Stimulated activated CD8-positive, alpha-beta memory T cell treated with anti-CD3 and anti-CD28 coated beads, Interleukin-12 subunit alpha, Interleukin-12 subunit beta, amount 100 ng/mL, for 1 hour (primary cell): ENCODE results near the gene FBXW8.
"Not testable (repeated sequence)": the region's sequence is repeated elsewhere in the genome, so short reads cannot be mapped to it uniquely, and the experiment has no call there.

Source experiments
- DNase-seq: peaks from one replicate; pipeline ENCODE4 v3.0.0-alpha.2; 2020; ENCODE audit warnings: low read depth

FBXW8 gene

GRCh38 chr12:117053597-117054201 lies 142.9 kb downstream of the FBXW8 start:
- no peak for DNase-seq

GRCh38 chr12:117054279-117054678 lies 143.5 kb downstream of the FBXW8 start:
- no peak for DNase-seq

DNA sequence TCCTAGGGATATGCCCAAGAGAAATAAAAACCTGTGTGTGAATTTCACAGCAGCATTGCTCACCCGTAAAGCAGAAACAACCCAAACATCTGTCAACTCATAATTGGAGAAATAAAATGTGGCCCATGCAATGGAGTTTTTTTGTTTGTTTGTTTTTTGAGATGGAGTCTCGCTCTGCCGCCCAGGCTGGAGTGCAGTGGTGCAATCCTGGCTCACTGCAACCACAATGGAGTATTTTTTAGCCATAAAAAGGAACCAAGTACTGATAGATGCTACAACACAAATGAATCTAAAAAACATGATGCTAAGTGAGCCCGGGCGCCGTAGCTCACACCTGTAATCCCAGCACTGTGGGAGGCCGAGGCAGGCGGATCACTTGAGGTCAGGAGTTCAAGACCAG lies 146.9 kb downstream of the FBXW8 start:
- DNase-seq = not testable (repeated sequence)

DNA sequence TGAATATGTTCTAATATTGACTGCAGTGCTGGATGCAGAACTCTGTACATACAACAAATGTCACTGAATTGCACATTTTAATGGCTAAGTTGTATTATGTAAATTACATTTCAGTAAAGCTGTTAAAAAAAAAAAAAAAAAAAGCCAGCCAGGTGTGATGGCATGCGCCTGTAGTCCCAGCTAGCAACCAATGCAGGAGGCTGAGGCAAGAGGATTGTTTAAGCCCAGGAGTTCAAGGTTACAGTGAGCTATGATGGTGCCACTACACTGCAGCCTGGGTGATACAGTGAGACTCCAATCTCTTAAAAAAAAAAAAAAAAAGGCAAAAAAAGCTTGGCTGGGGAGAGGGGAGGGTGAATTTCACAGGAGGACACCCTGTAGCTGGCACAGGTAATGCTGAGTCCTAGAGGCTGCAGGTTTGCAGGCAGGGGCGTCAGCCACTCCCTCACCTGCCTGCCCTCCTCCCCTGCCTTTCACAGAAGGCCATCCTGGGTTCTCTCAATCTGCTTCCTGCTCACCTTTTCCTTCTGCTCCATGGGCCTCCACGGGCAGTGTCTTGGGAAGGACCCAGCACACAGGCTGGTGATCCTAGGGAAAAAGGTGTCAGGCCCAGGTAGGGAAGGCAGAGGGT lies 147.8 kb downstream of the FBXW8 start:
- no peak for DNase-seq

DNA sequence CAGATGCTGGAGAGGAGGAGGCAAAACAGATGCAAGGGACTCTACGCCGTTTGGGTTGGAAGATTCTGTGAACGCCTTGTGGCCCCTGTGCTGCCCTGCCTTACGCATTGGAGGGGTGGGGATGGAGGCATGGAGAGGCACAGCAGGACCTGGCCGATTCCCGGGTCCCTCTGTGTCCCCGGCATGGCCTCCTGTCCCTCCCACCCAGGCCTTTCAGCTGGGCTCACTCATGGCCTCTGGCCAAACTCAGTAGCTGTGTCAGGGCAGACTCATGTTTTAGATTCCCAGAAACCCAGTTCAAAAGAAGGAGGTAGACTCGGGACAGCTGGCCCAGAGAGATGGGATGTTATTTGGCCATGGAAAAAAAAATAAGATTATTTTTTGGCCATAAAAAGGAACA lies 148.4 kb downstream of the FBXW8 start:
- DNase-seq = no peak

GRCh38 chr12:117060246-117060928 lies 149.6 kb downstream of the FBXW8 start:
- no peak for DNase-seq

DNA sequence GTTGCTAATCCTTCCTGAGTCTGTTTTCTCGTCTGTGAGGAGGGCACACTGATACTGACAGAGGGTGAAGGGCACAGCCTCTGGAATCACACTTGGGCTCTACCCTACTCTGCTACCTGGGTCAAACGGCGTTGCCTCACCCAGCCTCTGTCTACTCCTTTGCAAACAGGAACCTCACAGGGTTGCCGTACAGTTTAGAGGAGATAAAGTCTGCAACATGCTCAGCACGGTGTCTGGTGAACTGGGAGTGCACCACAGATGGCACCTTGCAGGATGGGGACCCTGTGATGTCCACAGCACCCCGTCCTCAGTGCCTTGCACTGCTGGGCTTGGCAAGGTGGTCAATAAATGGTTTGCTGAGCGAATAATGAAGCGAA lies 150.2 kb downstream of the FBXW8 start:
- no peak for DNase-seq

GRCh38 chr12:117061555-117062079 lies 150.9 kb downstream of the FBXW8 start:
- DNase-seq = no peak

- DNase-seq = no peak
These were observed 152.6 kb downstream of the FBXW8 start for GRCh38 chr12:117063162-117063911.

GRCh38 chr12:117064049-117064448 lies 153.3 kb downstream of the FBXW8 start:
- DNase-seq = no peak

DNA sequence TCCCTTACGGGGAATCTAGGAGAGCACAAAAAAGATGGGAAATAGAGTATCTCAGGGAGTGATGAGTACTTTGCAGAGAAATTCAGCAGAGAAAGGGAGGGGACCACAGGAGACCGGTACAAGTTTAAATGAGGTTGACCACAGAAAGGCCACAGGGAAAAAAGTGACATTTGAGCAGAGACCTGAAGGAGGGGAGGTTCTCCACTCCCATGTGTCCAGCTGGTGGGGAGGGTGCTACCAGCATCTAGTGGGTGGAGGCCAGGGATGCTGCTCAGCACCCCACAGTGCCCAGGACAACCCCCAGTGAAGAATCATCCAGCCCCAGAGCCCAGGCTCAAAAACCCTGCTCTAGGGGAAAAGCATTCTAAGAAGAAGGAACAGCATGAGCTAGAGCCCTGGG lies 153.8 kb downstream of the FBXW8 start:
- no peak for DNase-seq

DNA sequence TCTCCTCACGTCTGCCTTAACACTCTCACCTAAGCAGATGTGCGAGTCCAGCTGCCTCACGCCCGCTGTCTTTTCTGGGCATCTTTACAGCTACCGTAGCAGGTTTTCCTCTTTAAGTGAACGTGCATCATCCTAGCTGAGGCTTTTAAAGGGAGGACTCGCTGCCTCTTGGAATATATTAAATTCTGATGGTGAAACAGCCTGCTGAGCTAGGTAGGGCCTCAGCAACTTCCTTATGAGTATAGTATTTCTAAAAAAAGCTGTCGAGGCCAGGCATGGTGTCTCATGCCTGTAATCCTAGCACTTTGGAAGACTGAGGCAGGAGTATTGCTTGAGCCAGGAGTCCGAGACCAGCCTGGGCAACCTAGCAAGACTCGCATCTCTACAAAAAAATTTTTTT lies 156.3 kb downstream of the FBXW8 start:
- DNase-seq = no peak

- no peak for DNase-seq
These were observed 156.9 kb downstream of the FBXW8 start for GRCh38 chr12:117067638-117068037.

DNA sequence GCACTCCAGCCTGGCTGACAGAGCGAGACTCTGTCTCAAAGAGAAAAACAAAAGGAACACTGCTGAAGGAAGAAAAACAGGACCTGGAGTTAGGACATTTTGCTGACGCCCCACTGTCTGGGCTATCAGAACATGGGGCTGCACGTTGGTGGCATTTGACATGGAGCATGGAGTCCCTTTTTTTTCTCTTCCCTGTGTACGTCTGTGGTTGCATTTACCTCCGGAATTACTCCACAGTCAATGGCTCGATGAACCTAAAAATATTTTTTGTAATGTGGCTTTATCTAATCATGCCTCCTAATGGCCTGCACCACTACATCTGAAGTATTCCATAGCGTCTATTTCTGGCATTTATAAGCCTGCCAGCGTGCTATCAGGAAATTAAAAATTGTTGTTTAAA lies 157.7 kb downstream of the FBXW8 start:
- DNase-seq = no peak

GRCh38 chr12:117069101-117069797 lies 158.5 kb downstream of the FBXW8 start:
- no peak for DNase-seq

GRCh38 chr12:117069926-117070900 lies 159.5 kb downstream of the FBXW8 start:
- DNase-seq = no peak

GRCh38 chr12:117071009-117071408 lies 160.3 kb downstream of the FBXW8 start:
- no peak for DNase-seq

GRCh38 chr12:117072106-117072505 lies 161.4 kb downstream of the FBXW8 start:
- DNase-seq = no peak

GRCh38 chr12:117072736-117073490 lies 162.2 kb downstream of the FBXW8 start:
- DNase-seq = no peak

DNA sequence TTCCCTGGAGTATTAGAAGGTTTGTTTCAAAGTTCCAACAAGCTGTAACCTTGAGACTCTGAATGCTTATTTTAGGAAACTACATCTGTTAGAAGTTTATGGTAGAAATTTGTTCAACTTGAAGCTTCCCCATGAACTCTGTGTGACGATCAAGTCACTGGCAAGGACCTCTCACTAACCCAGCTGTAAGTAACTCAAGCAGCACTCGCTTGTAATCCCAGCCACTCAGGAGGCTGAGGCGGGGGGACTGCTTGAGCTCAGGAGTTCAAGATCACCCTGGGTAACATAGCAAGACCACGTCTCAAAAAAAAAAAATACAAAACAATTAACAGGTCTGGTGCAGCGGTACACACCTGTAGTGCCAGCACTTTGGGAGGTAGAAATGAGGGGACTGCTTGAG lies 162.9 kb downstream of the FBXW8 start:
- DNase-seq = no peak
